GM23248 (cell line): ENCODE results near the gene PTPRU.

Source experiments
- EZH2 ChIP-seq: fragments of 200-600 bp; sonication (generic); IDR thresholded peaks from 2 replicates; pipeline ENCODE4 v1.6.1; 2018; ENCODE audit warnings: antibody characterized with exemption, mild to moderate bottlenecking; ENCODE audit not compliant: insufficient read depth, poor library complexity, severe bottlenecking
- EZH2phosphoT487 ChIP-seq: fragments of 200-600 bp; sonication (generic); IDR thresholded peaks from 2 replicates; pipeline ENCODE4 v1.6.1; 2018; ENCODE audit warnings: antibody characterized with exemption, moderate library complexity, mild to moderate bottlenecking, low read depth; ENCODE audit not compliant: insufficient read depth

GRCh38 chr1:29271724-29272123 is 35.4 kb downstream of the PTPRU start:
- TF ChIP-seq EZH2phosphoT487 (no peak), EZH2 (no peak)
